GM19467 (cell line): Measurements from ENCODE around the gene TIRAP.
"Not testable (repeated sequence)": the region's sequence is repeated elsewhere in the genome, so short reads cannot be mapped to it uniquely, and the experiment has no call there.

Experiments
- ATAC-seq: cut with Tn5 transposase; IDR thresholded peaks from one replicate; pipeline ENCODE4 v1.9.1; 2021; ENCODE audit warnings: mild to moderate bottlenecking, moderate library complexity; ENCODE audit not compliant: unreplicated experiment

The TIRAP gene

GRCh38 chr11:126282736-126283591 is at the start of gene TIRAP:
Gene TIRAP (plus strand): TSS chr11:126283093. CDS start chr11:126290895, 7,802 bp downstream.
- peak; percentile 62 for ATAC-seq

GRCh38 chr11:126233391-126233790 is 49.5 kb upstream of the TIRAP start:
- ATAC-seq, result no peak

GRCh38 chr11:126246636-126247035 is 36.3 kb upstream of the TIRAP start:
- ATAC-seq, result no peak

GRCh38 chr11:126253265-126253664 is 29.6 kb upstream of the TIRAP start:
- ATAC-seq, result no peak

GRCh38 chr11:126254819-126255218 is 28.1 kb upstream of the TIRAP start:
- no peak for ATAC-seq

- not testable (repeated sequence) for ATAC-seq
Measured at GRCh38 chr11:126255507-126255906, 27.4 kb upstream of the TIRAP start.

GRCh38 chr11:126256216-126256615 is 26.7 kb upstream of the TIRAP start:
- no peak for ATAC-seq

GRCh38 chr11:126257144-126257543 is 25.7 kb upstream of the TIRAP start:
- no peak for ATAC-seq

GRCh38 chr11:126257764-126258163 is 25.1 kb upstream of the TIRAP start:
- no peak for ATAC-seq

- ATAC-seq, result no peak
Measured at GRCh38 chr11:126262216-126262615, 20.7 kb upstream of the TIRAP start.

GRCh38 chr11:126263489-126263888 is 19.4 kb upstream of the TIRAP start:
- no peak for ATAC-seq

- ATAC-seq, result no peak
Measured at GRCh38 chr11:126265811-126266210, 17.1 kb upstream of the TIRAP start.

GRCh38 chr11:126267650-126268049 is 15.2 kb upstream of the TIRAP start:
- ATAC-seq, result no peak

- peak; percentile 4 for ATAC-seq
Measured at GRCh38 chr11:126268361-126268707, 14.6 kb upstream of the TIRAP start.

GRCh38 chr11:126268708-126269579 is 13.9 kb upstream of the TIRAP start, which contains the start of the genes FOXRED1 and SRPRA:
Gene FOXRED1 (plus strand): TSS chr11:126269154. CDS start chr11:126269207, 53 bp downstream.
Gene SRPRA (minus strand): TSS chr11:126268895. CDS start chr11:126268804, 91 bp downstream.
- peak; percentile 98 for ATAC-seq

GRCh38 chr11:126277322-126277721 is 5.6 kb upstream of the TIRAP start:
- no peak for ATAC-seq

- ATAC-seq, result no peak
Measured at GRCh38 chr11:126277780-126278179, 5.1 kb upstream of the TIRAP start.

GRCh38 chr11:126279191-126279590 is 3.7 kb upstream of the TIRAP start:
- ATAC-seq, result no peak

- ATAC-seq, result no peak
Measured at GRCh38 chr11:126280595-126280994, 2.3 kb upstream of the TIRAP start.

- no peak for ATAC-seq
Measured at GRCh38 chr11:126281245-126281644, 1.6 kb upstream of the TIRAP start.

- ATAC-seq, result no peak
Measured at GRCh38 chr11:126281666-126282175, 1.2 kb upstream of the TIRAP start.
